Kidney (tissue), 14 donors: ENCODE data around the gene SYNGR4. TPM values are rescaled to one million over a fixed set of nuclear protein-coding genes. Genes with fewer than 3 reads are reported as not detected.

Source experiments
- DNase-seq, 5 donors: peaks; one replicate each; pipeline ENCODE4 v3.0.0-alpha.2; 2013 to 2020
- FAIRE-seq: peaks from 2 replicates; lab custom pipeline; 2012; peaks lifted over from hg19 to GRCh38; lab: Jason Lieb, UNC
- H3K27ac ChIP-seq, 2 donors: one replicate each; pipeline ENCODE4 v1.7.0; 2013; ENCODE audit warnings: low read depth in 2 of 2, low read length in 2 of 2, inconsistent platforms in 1 of 2
- H3K27me3 ChIP-seq: one replicate; pipeline ENCODE4 v1.7.1; 2013; ENCODE audit warnings: low read length, inconsistent platforms; ENCODE audit not compliant: control insufficient read depth, insufficient read depth
- H3K36me3 ChIP-seq, 3 donors: one replicate each; pipeline versions ENCODE4 v1.7.0 to v1.7.1; 2013; ENCODE audit warnings: low read length in 3 of 3, control low read depth in 1 of 3, inconsistent platforms in 1 of 3; ENCODE audit not compliant: insufficient read depth in 3 of 3, control insufficient read depth in 2 of 3
- H3K4me1 ChIP-seq, 3 donors: one replicate each; pipeline versions ENCODE4 v1.7.0 to v1.7.1; 2013; ENCODE audit warnings: low read length in 3 of 3, inconsistent platforms in 1 of 3, low read depth in 1 of 3; ENCODE audit not compliant: control insufficient read depth in 2 of 3, insufficient read depth in 2 of 3
- H3K4me3 ChIP-seq, 3 donors: one replicate each; pipeline versions ENCODE4 v1.7.0 to v1.8.1; 2013; ENCODE audit warnings: low read length in 3 of 3, control low read depth in 1 of 3, inconsistent platforms in 1 of 3
- H3K9ac ChIP-seq, 3 donors: one replicate each; pipeline versions ENCODE4 v1.7.0 to v1.7.1; 2013; ENCODE audit warnings: low read length in 3 of 3, control low read depth in 1 of 3, inconsistent platforms in 1 of 3
- H3K9me3 ChIP-seq, 3 donors: one replicate each; pipeline versions ENCODE4 v1.7.0 to v1.7.1; 2013; ENCODE audit warnings: low read length in 3 of 3, control low read depth in 1 of 3, inconsistent platforms in 1 of 3; ENCODE audit not compliant: control insufficient read depth in 2 of 3, insufficient read depth in 1 of 3
- intact Hi-C: fragments of 100-400 bp; cut with DNase I; formaldehyde crosslinking; loops from one replicate; pipeline ENCODE4 v1.11.1; 2022
- polyA plus RNA-seq: library from polyadenylated mRNA; stranded (reverse); fragments of 350-450 nt; fragmentation: Illumina TruSeq; extraction: RNeasy Lipid Tissue Mini Kit (QIAGEN cat#74804); gene quantifications from one replicate; pipeline ENCODE4 v1.2.3, GENCODE V29; 2014; ENCODE audit warnings: low read depth, low replicate concordance; ENCODE audit not compliant: insufficient read depth
- total RNA-seq: library from RNA; stranded (reverse); fragmentation: NEBNext Ultra II Directional; extraction: Animal tissue kit (Norgen Biotek cat#: 25700); gene quantifications from one replicate; pipeline ENCODE4 v1.2.1, GENCODE V29; 2021
- TF ChIP-seq, protein P1 (sequence below): IDR thresholded peaks from 3 replicates; pipeline ENCODE4 v1.5.1; 2012; ENCODE audit warnings: mild to moderate bottlenecking, moderate library complexity, borderline replicate concordance; ENCODE audit not compliant: insufficient read depth; ENCODE audit errors: extremely low read depth
- donor health status: control.
- donor health status: control.
- donor health status: control.
- donor health status: control.
- donor health status: control.
- donor health status: DM: yes; HTN: yes; CAD: no.
- donor health status: Normal renal cell carcinoma (clear cell type).

Gene SYNGR4
- total and polyA plus RNA-seq, 2 donors from 2014 or later: not detected

DNA sequence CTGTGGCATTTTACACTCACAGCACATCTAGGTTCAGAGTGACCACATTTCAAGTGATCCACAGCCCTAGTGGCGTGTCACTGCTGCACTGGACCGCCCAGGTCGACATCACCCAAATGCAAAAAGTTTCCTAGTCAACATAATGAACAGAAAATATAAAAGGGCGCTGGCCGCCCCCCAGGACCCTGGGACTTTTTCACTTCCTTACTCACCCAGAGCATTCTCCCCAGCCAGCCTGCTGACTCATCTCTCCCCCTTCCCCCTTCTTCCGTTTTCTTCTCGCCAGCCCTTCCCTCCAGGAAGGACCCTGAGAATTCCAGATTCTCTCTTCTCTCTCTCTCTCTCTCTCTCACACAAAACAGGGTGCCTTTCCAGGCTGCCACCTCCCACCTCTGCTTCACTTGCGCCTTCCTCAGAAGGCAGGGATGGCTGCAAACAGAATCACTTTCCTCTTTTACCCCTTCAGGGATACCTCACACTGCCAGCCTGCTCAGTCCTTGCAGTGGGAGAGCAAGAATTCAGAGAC lies 60.6 kb downstream of the SYNGR4 start:
- Histone ChIP-seq H3K9ac (no peak overlapping the region), H3K4me1 (no peaks in the 10 kb centered on the region), H3K36me3 (no peaks in the 10 kb centered on the region), H3K9me3 (no peaks in the 10 kb centered on the region), H3K27ac (no peak overlapping the region), H3K27me3 (no peaks in the 10 kb centered on the region), H3K4me3 (no peak overlapping the region)
- intact Hi-C loops: no loop called here
- TF ChIP-seq, protein P1, sequence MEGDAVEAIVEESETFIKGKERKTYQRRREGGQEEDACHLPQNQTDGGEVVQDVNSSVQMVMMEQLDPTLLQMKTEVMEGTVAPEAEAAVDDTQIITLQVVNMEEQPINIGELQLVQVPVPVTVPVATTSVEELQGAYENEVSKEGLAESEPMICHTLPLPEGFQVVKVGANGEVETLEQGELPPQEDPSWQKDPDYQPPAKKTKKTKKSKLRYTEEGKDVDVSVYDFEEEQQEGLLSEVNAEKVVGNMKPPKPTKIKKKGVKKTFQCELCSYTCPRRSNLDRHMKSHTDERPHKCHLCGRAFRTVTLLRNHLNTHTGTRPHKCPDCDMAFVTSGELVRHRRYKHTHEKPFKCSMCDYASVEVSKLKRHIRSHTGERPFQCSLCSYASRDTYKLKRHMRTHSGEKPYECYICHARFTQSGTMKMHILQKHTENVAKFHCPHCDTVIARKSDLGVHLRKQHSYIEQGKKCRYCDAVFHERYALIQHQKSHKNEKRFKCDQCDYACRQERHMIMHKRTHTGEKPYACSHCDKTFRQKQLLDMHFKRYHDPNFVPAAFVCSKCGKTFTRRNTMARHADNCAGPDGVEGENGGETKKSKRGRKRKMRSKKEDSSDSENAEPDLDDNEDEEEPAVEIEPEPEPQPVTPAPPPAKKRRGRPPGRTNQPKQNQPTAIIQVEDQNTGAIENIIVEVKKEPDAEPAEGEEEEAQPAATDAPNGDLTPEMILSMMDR: no peak
- DNase-seq (no peak), FAIRE-seq (no peak)

Other genes starting within 250 kb of the SYNGR4 start
- 25.9 TPM for gene LIG1, start 194.0 kb upstream of the SYNGR4 start, total RNA-seq
- 14.0 TPM for gene LIG1, start 194.0 kb upstream of the SYNGR4 start, polyA plus RNA-seq
- 7.8 TPM for gene ZSWIM9, start 193.7 kb upstream of the SYNGR4 start, total RNA-seq
- gene ZSWIM9, start 193.7 kb upstream of the SYNGR4 start, polyA plus RNA-seq: 5.5 TPM
- gene CARD8, start 108.5 kb upstream of the SYNGR4 start, total RNA-seq: 53.1 TPM
- 11.4 TPM for gene CARD8, start 108.5 kb upstream of the SYNGR4 start, polyA plus RNA-seq
- gene ZNF114, start 94.3 kb upstream of the SYNGR4 start, total RNA-seq: 1.2 TPM
- 0.17 TPM for gene ZNF114, start 94.3 kb upstream of the SYNGR4 start, polyA plus RNA-seq
- gene EMP3, start 38.8 kb upstream of the SYNGR4 start, total RNA-seq: 78.6 TPM
- 75.9 TPM for gene EMP3, start 38.8 kb upstream of the SYNGR4 start, polyA plus RNA-seq
- gene TMEM143, start 427 bp upstream of the SYNGR4 start, total RNA-seq: 9.2 TPM
- 15.7 TPM for gene TMEM143, start 427 bp upstream of the SYNGR4 start, polyA plus RNA-seq
- gene KDELR1, start 27.2 kb downstream of the SYNGR4 start, total RNA-seq: 169 TPM
- 204 TPM for gene KDELR1, start 27.2 kb downstream of the SYNGR4 start, polyA plus RNA-seq
- 0.54 TPM for gene GRIN2D, start 29.3 kb downstream of the SYNGR4 start, total RNA-seq
- gene GRIN2D, start 29.3 kb downstream of the SYNGR4 start, polyA plus RNA-seq: 0.13 TPM
- gene GRWD1, start 81.6 kb downstream of the SYNGR4 start, total RNA-seq: 34.0 TPM
- gene GRWD1, start 81.6 kb downstream of the SYNGR4 start, polyA plus RNA-seq: 19.0 TPM
- 1.0 TPM for gene KCNJ14, start 91.2 kb downstream of the SYNGR4 start, total RNA-seq
- gene KCNJ14, start 91.2 kb downstream of the SYNGR4 start, polyA plus RNA-seq: 0.28 TPM
- 96.1 TPM for gene CYTH2, start 105.0 kb downstream of the SYNGR4 start, total RNA-seq
- gene CYTH2, start 105.0 kb downstream of the SYNGR4 start, polyA plus RNA-seq: 51.0 TPM
- 8.4 TPM for gene LMTK3, start 147.5 kb downstream of the SYNGR4 start, total RNA-seq
- gene LMTK3, start 147.5 kb downstream of the SYNGR4 start, polyA plus RNA-seq: 4.2 TPM
- gene SULT2B1, start 187.8 kb downstream of the SYNGR4 start, total RNA-seq: 2.3 TPM
- 2.3 TPM for gene SULT2B1, start 187.8 kb downstream of the SYNGR4 start, polyA plus RNA-seq
- gene SPACA4, start 242.4 kb downstream of the SYNGR4 start, total RNA-seq: not detected
- not detected for gene SPACA4, start 242.4 kb downstream of the SYNGR4 start, polyA plus RNA-seq